ENCODE measurements around the gene POLR2L. TPM values are rescaled to one million over a fixed set of nuclear protein-coding genes. Genes with fewer than 3 reads are reported as not detected.

The POLR2L gene
- total RNA-seq, 4 donors from 2014 or later: 10.5 to 81.5 (median 42.8) TPM

DNA sequence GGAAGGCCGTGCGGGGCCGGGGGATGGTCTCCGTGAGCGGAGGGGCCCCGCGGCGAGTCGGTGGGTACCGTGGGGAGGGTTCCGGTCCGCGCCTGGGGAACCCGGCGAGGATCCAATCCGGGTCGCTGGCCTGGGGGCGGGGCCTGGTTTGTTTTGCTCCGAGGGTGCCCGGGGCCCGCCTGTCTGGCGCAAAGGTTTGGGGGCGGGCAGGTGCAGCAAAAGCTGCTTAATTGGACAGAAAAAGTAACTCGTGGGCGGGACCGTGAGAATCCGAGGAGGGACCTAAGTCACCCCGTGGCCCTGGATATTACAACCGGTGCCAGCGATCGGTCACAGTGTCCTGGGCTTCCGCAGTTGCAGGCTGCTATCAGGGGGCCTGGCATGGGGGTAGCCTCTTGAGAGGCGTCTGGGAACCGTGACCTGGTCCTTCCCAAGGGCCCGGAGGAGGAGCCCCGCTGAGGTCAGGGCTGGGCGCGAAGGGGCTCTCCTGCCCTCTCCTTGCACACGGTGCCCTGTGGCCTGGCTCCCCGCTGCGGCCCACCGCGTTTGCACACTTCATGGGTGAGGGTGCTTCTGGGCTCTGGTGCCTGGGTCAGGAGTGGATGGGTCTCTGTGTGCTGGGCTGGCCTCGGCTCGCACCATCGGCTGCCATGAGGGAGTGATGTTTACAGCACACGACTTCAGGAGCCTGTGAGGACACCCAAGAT lies 22.2 kb downstream of the POLR2L start:
- H3K4me1 ChIP-seq: peaks cover 0 to 21% of the 10 kb centered on the region in 2 donors
- intact Hi-C loops (cut with DNase I; ENCODE audit: low total_unique reads): no loop called here
- TF ChIP-seq, protein P1, sequence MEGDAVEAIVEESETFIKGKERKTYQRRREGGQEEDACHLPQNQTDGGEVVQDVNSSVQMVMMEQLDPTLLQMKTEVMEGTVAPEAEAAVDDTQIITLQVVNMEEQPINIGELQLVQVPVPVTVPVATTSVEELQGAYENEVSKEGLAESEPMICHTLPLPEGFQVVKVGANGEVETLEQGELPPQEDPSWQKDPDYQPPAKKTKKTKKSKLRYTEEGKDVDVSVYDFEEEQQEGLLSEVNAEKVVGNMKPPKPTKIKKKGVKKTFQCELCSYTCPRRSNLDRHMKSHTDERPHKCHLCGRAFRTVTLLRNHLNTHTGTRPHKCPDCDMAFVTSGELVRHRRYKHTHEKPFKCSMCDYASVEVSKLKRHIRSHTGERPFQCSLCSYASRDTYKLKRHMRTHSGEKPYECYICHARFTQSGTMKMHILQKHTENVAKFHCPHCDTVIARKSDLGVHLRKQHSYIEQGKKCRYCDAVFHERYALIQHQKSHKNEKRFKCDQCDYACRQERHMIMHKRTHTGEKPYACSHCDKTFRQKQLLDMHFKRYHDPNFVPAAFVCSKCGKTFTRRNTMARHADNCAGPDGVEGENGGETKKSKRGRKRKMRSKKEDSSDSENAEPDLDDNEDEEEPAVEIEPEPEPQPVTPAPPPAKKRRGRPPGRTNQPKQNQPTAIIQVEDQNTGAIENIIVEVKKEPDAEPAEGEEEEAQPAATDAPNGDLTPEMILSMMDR (IDR thresholded peaks at IDR 0.05): no peak
- peak in 1 of 2 donors; percentile 32 for TF ChIP-seq POLR2A (IDR thresholded peaks at IDR 0.05)
- peak; percentile 76 to 86 for DNase-seq
- H3K36me3 ChIP-seq: no peaks in the 10 kb centered on the region
- peak overlapping the region; percentile 46 to 99 for H3K4me3 ChIP-seq
- no peaks in the 10 kb centered on the region for H3K27me3 ChIP-seq
- no peaks in the 10 kb centered on the region for H3K9me3 ChIP-seq
- H3K27ac ChIP-seq: peak overlapping the region; percentile 85 to 98

DNA sequence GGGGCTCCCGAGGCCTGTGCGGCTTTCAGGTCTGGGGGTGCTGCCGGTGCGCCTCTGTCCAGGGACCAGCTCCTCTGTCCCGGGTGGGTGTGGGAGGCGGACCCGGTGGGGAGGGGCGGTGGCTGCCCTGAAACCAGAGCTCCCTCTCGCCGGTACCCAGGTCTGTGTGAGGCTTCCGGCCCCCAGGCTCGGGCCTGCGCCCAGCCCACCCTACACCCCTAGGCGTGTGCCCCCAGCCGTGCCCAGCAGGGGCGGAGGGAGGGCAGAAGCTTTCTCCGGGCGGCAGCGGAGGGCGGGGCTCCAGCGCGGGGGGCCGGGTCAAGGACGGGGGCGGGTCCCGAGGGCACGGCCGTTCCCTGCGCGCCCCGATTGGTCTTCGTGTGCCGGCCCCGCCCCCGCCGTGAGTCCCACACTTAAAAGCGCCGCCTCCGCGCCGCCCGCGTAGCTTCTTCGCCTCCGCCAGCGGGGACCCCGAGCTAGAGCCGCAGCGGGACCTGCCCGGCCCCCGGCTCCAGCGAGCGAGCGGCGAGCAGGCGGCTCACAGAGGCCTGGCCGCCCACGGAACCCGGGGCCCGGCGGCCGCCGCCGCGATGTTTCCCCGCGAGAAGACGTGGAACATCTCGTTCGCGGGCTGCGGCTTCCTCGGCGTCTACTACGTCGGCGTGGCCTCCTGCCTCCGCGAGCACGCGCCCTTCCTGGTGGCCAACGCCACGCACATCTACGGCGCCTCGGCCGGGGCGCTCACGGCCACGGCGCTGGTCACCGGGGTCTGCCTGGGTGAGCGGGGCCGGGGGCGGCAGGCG lies 23.0 kb downstream of the POLR2L start:
- peak overlapping the region; percentile 46 to 99 for H3K4me3 ChIP-seq

DNA sequence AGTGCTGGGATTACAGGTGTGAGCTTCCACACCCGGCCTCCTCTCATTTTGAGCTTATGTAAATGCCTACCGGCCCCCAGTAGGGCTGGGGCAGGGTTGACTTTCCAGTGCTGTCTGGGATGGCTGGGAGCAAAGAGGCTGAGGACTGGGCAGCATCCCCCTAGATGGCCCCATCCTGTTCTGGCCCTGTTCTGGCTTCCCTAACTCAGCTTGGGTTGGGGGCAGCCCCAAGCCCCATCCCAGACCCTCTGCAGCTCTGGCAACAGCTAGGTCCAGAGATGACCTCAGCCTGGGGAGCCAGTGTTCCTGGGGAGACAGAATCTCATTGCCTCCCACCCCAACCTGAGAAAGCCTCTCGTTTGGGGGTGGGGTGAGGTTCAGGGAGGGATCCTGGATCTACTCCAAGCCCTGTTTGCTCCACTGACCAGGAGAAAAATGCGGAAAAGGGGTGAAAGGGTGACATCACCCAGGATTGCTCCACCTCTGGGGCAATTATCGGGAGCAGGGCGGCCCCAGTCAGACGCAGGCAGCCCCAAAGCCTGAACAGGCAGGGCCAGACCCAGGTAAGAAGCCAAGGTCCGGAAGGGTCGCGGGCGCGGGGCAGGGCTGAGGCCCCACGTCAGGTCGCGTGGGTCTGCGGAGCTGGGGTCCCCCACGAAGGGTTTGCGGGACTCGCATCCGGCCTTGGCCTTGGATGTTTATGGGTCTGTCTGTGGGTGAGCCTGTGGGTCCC lies 23.8 kb downstream of the POLR2L start, which contains the start of gene PNPLA2:
TSS of gene PNPLA2 (plus strand) at position 519 of the 733 bp plus-strand sequence. CDS start 805 bp downstream, outside the sequence.
- H3K27me3 ChIP-seq: no peaks in the 10 kb centered on the region
- peak; percentile 61 to 68 for DNase-seq
- no peaks in the 10 kb centered on the region for H3K36me3 ChIP-seq
- H3K27ac ChIP-seq: peak within 1 kb of the TSS; percentile 85 to 98
- intact Hi-C loops (cut with DNase I; ENCODE audit: low total_unique reads): no loop called here
- H3K4me1 ChIP-seq: peaks cover 0 to 21% of the 10 kb centered on the region in 2 donors
- H3K9me3 ChIP-seq: no peaks in the 10 kb centered on the region
- TF ChIP-seq, protein P1 (IDR thresholded peaks at IDR 0.05): no peak
- TF ChIP-seq POLR2A (IDR thresholded peaks at IDR 0.05): no peak
- H3K4me3 ChIP-seq: peak within 1 kb of the TSS; percentile 46 to 99

More for the DNA sequence above, 23.0 kb downstream of the POLR2L start:
- Histone ChIP-seq H3K36me3 (no peaks in the 10 kb centered on the region), H3K27me3 (no peaks in the 10 kb centered on the region), H3K27ac (peak overlapping the region; percentile 85 to 98), H3K4me1 (peaks cover 0 to 21% of the 10 kb centered on the region in 2 donors), H3K9me3 (no peaks in the 10 kb centered on the region)
- DNase-seq: peak; percentile 90 to 92
- TF ChIP-seq, protein P1 (IDR thresholded peaks at IDR 0.05): peak in 3 of 4 experiments; percentile 17 to 29 (median 27)
- TF ChIP-seq POLR2A (IDR thresholded peaks at IDR 0.05): peak; percentile 65 to 87
- intact Hi-C loops (cut with DNase I; ENCODE audit: low total_unique reads): no loop called here

DNA sequence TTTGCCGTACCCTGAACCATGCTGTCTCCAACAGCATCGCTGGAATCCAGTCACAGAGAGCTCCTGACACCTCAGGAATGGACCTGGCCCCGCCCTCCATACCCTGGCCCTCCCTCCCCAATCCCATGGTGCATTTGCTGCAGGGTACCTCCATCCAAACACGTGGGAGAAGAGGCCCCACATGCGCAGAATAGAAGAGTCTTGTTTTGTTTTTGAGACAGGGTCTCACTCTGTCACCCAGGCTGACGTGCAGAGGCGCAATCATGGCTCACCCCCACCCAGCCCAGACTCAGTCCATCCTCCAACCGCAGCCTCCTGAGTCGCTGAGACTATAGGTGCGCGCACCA lies 25.9 kb downstream of the POLR2L start:
- Histone ChIP-seq H3K4me3 (no peak overlapping the region), H3K27me3 (no peaks in the 10 kb centered on the region), H3K36me3 (no peaks in the 10 kb centered on the region), H3K4me1 (peaks cover 2 to 26% of the 10 kb centered on the region in 2 donors), H3K27ac (no peak overlapping the region), H3K9me3 (no peaks in the 10 kb centered on the region)
- no peak for DNase-seq
- TF ChIP-seq POLR2A (IDR thresholded peaks at IDR 0.05): no peak
- TF ChIP-seq, protein P1 (IDR thresholded peaks at IDR 0.05): no peak
- intact Hi-C loops (cut with DNase I; ENCODE audit: low total_unique reads): no loop called here

All from uterus (tissue), 4 donors.